Astrocyte (in vitro differentiated cells and primary cell): Measurements from ENCODE around the gene SOX18.

Source experiments
- EZH2 ChIP-seq: IDR thresholded peaks from 2 replicates; pipeline ENCODE4 v1.6.1; 2012; ENCODE audit warnings: mild to moderate bottlenecking, low read length, inconsistent platforms; ENCODE audit not compliant: insufficient read depth
- TF ChIP-seq, protein P1 (sequence below): IDR thresholded peaks from 2 replicates; pipeline ENCODE4 v1.5.1; 2011; ENCODE audit warnings: low read depth, mild to moderate bottlenecking, inconsistent platforms, low read length, moderate library complexity; ENCODE audit not compliant: insufficient read depth

DNA sequence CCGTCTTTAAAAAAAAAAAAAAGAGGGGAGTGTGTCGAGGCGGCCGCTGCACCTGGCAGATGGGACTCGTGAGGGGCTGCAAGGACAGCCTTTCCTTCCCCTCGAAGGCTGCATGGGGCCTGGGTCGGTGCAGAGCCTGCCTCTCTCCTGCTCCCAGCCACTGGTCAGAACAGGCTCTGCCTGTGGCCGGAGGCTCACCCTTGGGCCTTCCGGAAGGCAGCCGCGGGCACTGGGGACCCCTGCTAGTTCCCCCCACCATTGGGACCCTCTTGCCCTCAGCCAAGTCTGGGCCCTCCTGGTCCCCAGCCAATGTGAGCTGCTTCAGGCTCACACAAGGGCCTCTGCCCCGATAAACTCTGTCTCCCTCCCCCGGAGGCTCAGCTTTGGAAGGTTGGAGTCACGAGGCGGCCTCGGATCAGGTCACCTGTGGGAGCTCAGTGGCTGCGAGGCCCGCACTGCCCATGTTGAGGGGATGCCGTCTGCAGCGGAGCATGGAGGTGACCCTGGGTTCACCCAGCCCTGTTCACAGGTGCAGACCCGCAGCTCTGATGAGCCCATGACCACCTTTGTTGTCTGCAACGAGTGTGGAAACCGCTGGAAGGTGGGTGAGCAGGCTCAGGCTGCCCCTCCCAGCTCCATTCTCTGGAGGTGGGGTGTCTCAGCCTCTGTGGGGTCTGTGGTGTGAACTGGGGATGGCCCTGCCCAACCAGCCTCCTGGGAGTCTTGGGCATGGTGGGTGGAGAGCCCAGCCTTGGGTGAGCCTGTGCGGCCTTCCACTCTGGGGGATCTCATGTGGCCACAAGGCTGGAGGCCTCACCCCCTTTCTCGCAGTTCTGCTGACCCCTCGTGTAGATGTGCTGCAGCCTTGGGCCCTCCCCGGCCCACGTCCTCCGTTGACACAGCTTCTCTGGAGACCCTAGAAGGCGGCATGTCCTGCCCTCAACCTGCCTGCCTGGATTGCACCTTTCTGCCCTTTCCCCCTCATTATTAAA lies 22.2 kb upstream of the SOX18 start:
- TF ChIP-seq, protein P1, sequence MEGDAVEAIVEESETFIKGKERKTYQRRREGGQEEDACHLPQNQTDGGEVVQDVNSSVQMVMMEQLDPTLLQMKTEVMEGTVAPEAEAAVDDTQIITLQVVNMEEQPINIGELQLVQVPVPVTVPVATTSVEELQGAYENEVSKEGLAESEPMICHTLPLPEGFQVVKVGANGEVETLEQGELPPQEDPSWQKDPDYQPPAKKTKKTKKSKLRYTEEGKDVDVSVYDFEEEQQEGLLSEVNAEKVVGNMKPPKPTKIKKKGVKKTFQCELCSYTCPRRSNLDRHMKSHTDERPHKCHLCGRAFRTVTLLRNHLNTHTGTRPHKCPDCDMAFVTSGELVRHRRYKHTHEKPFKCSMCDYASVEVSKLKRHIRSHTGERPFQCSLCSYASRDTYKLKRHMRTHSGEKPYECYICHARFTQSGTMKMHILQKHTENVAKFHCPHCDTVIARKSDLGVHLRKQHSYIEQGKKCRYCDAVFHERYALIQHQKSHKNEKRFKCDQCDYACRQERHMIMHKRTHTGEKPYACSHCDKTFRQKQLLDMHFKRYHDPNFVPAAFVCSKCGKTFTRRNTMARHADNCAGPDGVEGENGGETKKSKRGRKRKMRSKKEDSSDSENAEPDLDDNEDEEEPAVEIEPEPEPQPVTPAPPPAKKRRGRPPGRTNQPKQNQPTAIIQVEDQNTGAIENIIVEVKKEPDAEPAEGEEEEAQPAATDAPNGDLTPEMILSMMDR, result no peak
- no peak for TF ChIP-seq EZH2
